GM04503 (cell line): Measurements from ENCODE around the gene KXD1.
"Not testable (repeated sequence)": the region's sequence is repeated elsewhere in the genome, so short reads cannot be mapped to it uniquely, and the experiment has no call there.

ENCODE experiments used
- DNase-seq: peaks from one replicate; pipeline ENCODE4 v3.0.0-alpha.2; 2012; ENCODE audit warnings: low read depth

Gene KXD1

DNA sequence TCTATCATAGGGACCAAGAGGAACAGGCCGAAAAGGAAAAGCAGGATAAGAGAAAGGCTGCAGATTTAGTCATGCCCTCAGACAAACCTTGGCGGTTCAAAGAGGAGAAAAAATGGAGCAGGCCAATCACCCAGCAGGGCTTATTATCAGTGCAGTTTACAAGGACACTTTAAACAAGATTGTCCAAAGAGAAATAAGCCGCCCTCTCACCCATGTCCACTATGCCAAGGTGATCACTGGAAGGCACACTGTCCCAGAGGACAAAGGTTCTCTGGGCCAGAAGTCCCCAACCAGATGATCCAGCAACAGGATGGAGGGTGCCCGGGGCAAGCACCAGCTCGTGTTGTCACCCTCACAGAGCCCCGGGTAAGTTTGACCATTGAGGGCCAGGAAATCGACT is 22.6 kb downstream of the KXD1 start:
- DNase-seq: no peak

GRCh38 chr19:18586306-18586705 is 28.6 kb downstream of the KXD1 start:
- DNase-seq: no peak

DNA sequence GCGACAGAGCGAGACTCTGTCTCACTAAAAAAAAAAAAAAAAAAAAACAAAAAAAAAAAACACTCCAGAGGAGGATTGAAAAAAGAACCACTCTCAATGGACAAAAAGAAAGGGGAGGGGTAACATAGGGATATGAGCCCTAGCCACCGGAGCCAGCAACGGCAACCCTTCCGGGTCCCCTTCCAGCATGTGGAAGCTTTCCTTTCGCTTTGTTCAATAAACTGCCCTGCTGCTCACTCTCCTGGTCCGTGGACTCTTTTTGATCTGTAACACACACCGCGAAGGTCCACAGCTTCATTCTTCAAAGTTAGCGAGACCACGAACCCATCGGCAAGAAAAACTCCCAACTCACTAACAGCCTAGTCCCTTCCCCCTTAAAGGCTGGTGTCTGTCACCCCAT is 29.9 kb downstream of the KXD1 start:
- no peak for DNase-seq

GRCh38 chr19:18587962-18588610 is 30.4 kb downstream of the KXD1 start:
- DNase-seq: no peak

GRCh38 chr19:18588611-18589379 is 31.1 kb downstream of the KXD1 start, which contains the start of gene REX1BD:
REX1BD (plus strand) TSS chr19:18588798; CDS start chr19:18588802, 4 bp downstream.
- no peak for DNase-seq

- DNase-seq: no peak
Measured at GRCh38 chr19:18589380-18590272, 32.0 kb downstream of the KXD1 start.

DNA sequence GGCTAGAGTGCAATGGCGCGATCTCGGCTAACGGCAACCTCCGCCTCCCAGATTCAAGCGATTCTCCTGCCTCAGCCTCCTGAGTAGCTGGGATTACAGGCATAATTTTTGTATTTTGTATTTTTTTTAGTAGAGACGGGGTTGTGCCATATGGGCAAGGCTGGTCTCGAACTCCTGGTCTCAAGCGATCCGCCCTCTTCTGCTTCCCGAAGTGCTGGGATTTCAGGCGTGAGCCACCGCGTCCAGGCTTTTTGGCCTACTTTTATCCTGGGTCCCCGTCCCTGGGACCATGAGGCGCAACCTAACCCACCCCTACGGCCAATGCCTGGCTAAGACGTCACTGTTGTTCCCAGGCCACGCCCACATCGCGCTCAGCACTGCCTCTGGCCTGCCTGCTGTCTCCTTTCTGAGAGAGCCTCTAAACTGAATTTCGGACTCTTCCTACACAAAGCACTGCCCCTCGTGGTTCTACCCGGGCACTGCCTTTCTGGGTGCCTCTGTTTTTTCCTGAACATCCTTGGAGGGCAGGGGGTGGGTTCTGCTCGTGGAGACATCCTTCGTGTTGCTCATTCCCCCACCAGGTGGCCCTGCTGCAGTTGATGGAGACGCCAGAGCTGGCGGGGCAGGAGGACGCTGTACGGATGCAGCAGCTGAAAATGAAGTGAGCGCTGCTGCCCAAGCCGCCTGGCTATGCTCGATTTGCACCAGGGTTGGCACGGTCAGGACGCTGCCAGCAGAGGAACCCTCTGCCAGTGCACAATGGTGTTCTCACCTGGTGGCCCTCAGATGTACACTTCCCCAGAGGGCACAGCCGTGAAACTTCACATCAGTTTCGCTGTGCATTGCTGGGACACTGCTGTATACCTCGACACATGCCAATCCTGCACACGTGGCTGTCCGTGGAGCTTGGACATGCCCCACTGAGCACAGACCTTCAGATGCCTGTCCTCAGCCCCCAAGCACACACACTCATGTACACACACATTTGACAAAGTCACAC is 32.9 kb downstream of the KXD1 start:
- no peak for DNase-seq

- DNase-seq: no peak
Measured at GRCh38 chr19:18591735-18592385, 34.2 kb downstream of the KXD1 start.

- not testable (repeated sequence) for DNase-seq
Measured at GRCh38 chr19:18592732-18593131, 35.1 kb downstream of the KXD1 start.

- no peak for DNase-seq
Measured at GRCh38 chr19:18593367-18594095, 35.9 kb downstream of the KXD1 start.

DNA sequence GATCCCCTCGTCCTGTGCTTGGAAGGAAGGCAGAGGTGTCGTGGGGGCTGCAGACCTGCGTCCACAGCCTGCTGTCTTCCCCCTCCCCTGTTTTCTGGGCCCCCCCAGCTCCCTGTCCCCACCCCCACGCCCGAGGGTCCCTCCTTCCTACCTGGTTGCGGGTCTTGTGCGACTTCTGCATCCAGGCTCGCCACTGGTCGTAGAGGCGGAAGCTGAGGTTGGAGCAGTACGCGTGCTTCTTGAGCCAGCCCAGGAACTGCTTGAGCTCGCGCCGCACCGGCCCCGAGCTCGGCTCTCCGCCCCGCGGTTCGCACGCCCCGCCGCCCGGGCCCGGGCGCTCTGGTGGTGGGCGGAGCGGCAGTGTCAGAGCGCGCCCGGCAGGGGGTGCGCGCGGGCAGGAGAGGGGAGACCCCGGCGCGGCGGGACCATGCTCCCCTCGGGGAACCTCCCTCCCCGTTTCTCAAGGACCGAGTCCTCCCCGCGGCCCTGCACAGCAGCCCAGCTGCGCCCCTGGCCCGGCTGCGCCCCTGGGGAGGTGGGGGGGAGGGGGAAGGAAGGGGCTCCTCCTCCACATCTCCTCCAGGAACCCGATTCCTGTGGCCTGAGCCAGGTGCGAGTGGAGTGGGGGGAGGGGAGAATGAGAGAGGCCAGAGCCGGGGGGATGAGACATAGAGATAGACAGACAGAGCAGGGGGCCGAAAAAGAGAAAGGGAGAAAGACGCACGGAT is 36.6 kb downstream of the KXD1 start:
- no peak for DNase-seq

GRCh38 chr19:18594824-18595373 is 37.2 kb downstream of the KXD1 start:
- no peak for DNase-seq

- DNase-seq: no peak
Measured at GRCh38 chr19:18595475-18595874, 37.8 kb downstream of the KXD1 start.

GRCh38 chr19:18596752-18597157 is 39.1 kb downstream of the KXD1 start:
- DNase-seq: no peak

- DNase-seq: no peak
Measured at GRCh38 chr19:18597809-18598660, 40.4 kb downstream of the KXD1 start.

DNA sequence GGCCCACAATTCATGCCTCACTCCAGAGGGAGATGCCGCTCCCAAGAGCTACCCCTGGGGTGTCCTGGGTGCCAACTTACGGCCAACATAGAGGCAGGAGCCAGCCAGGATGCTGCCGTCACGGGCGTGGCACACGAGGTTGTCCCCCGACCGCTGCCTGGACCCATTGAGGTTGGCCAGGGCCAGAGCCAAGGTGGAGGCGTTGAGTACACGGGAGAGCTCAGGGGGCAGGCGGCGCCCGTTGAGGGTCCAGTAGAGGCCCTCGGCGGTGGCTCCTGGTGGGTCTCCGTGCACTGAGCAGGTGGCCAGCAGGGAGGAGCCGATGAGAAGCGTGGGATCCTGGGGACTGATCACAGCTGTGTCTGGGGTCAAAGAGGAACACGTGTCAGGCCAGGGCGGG is 41.8 kb downstream of the KXD1 start:
- DNase-seq: no peak

- not testable (repeated sequence) for DNase-seq
Measured at GRCh38 chr19:18600692-18601397, 43.2 kb downstream of the KXD1 start.
